ACC112 (cell line): ENCODE results near the gene GPBP1.
"Not testable (repeated sequence)": the region's sequence is repeated elsewhere in the genome, so short reads cannot be mapped to it uniquely, and the experiment has no call there.

Source experiments
- H2AFZ ChIP-seq: fragments of 200-600 bp; sonication (generic); one replicate; pipeline ENCODE4 v1.6.0; 2017; ENCODE audit warnings: antibody characterized with exemption, low read length; ENCODE audit not compliant: unreplicated experiment
- H3K27ac ChIP-seq: fragments of 200-600 bp; sonication (generic); 2 replicates; pipeline ENCODE4 v1.5.1; 2014; ENCODE audit warnings: low read depth, mild to moderate bottlenecking, antibody characterized with exemption, low read length, moderate library complexity
- H3K27me3 ChIP-seq: fragments of 200-600 bp; sonication (generic); 2 replicates; pipeline ENCODE4 v1.6.1; 2014; ENCODE audit warnings: mild to moderate bottlenecking, antibody characterized with exemption, low read length, moderate library complexity, mixed read lengths; ENCODE audit not compliant: insufficient read depth
- H3K36me3 ChIP-seq: fragments of 200-600 bp; sonication (generic); 2 replicates; pipeline ENCODE4 v1.6.1; 2016; ENCODE audit warnings: mild to moderate bottlenecking, antibody characterized with exemption, low read length, moderate library complexity, mixed read lengths; ENCODE audit not compliant: insufficient read depth
- H3K4me1 ChIP-seq: fragments of 200-600 bp; sonication (generic); one replicate; pipeline ENCODE4 v1.6.1; 2016; ENCODE audit warnings: low read length, mixed read lengths; ENCODE audit not compliant: insufficient read depth, unreplicated experiment, control insufficient read depth
- H3K4me3 ChIP-seq: fragments of 200-600 bp; sonication (generic); 2 replicates; pipeline ENCODE4 v1.5.1; 2014; ENCODE audit warnings: mild to moderate bottlenecking, low read depth, low read length
- H3K79me2 ChIP-seq: fragments of 200-600 bp; sonication (generic); one replicate; pipeline ENCODE4 v1.6.0; 2016; ENCODE audit warnings: low read length; ENCODE audit not compliant: control insufficient read depth, unreplicated experiment, insufficient read depth

GPBP1 gene

DNA sequence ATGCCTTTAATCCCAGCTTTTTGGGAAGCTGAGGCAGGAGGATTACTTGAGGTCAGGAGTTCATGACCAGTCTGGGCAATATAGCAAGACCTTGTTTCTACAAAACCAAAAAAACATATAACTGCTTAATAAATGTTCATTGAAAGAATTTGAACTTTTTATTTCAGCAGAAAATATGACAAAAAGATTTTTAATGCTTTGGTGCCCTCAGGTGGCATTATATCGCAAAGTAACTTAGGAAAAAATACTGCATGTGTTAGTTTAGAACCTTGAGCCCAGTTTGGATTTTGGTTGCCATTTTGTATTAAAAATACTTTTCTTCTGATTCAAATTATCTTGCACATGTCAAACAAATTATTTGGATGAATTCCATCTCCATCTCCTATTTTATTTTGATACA, 103.2 kb downstream of the GPBP1 start:
- Histone ChIP-seq H3K27ac (no peak overlapping the region), H3K79me2 (no peaks in the 10 kb centered on the region), H3K4me3 (no peak overlapping the region), H2AFZ (no peak overlapping the region), H3K36me3 (no peaks in the 10 kb centered on the region), H3K27me3 (no peaks in the 10 kb centered on the region), H3K4me1 (no peaks in the 10 kb centered on the region)

DNA sequence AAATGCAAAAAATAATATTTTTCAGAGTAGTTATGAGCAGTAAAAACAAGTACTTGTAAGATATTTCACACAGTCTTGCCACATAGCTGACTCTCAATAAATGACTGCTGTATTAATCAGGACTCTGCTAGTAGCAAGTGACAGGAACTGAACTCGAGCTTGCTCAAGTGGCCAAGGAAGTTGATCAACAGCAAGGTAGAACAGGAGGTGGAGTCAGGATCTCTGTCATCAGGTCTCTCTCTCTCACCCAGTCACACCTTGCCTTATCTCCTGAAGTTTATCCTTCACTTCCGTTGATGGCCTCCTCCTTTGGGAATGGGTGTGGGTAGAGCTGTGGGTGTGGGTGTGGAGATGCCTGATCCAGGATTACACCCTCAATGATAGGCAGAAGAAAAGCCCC, 107.0 kb downstream of the GPBP1 start:
- H3K27ac ChIP-seq = no peak overlapping the region
- no peak overlapping the region for H3K4me3 ChIP-seq
- H2AFZ ChIP-seq = no peak overlapping the region
- H3K4me1 ChIP-seq = no peaks in the 10 kb centered on the region
- no peaks in the 10 kb centered on the region for H3K36me3 ChIP-seq
- no peaks in the 10 kb centered on the region for H3K79me2 ChIP-seq
- H3K27me3 ChIP-seq = no peaks in the 10 kb centered on the region

DNA sequence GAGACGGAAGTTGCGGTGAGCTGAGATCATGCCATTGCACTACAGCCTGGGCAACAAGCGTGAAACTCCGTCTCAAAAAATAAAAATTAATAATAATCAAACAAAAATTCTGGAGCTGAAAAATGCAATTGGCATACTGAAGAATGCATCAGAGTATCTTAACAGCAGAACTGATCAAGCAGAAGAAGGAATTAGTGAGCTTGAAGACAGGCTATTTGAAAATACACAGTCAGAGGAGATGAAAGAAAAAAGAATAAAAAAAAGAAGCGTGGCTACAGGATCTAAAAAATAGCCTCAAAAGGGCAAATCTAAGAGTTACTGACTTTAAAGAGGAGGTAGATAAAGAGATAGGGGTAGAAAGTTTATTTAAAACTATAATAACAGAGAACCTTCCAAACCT, 111.2 kb downstream of the GPBP1 start:
- H3K79me2 ChIP-seq, H3K4me3 ChIP-seq, H3K4me1 ChIP-seq, H3K36me3 ChIP-seq, H3K27ac ChIP-seq, H3K27me3 ChIP-seq, H2AFZ ChIP-seq: not testable (repeated sequence)

DNA sequence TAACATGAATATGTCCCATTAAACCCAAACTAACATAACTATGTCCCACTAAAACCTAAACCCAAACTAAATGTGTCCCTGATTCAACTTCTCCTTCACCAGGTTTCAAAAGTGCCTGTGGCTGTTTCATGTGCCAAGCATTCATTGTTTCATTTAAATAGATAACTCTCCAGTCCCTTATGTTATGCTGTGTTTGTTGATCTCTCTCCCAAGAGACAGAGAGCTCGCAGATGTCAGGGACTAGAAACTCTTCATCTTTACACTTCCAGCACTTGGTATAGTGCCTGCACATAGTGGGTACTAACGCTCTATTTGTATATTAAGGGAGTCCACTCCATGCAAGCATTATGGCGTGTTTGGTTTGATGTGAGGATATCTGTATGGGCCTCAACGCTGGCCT, 118.0 kb downstream of the GPBP1 start:
- no peak overlapping the region for H3K27ac ChIP-seq
- H3K4me1 ChIP-seq = no peaks in the 10 kb centered on the region
- H3K4me3 ChIP-seq = no peak overlapping the region
- H3K79me2 ChIP-seq = no peaks in the 10 kb centered on the region
- no peaks in the 10 kb centered on the region for H3K27me3 ChIP-seq
- H3K36me3 ChIP-seq = no peaks in the 10 kb centered on the region
- H2AFZ ChIP-seq = no peak overlapping the region

DNA sequence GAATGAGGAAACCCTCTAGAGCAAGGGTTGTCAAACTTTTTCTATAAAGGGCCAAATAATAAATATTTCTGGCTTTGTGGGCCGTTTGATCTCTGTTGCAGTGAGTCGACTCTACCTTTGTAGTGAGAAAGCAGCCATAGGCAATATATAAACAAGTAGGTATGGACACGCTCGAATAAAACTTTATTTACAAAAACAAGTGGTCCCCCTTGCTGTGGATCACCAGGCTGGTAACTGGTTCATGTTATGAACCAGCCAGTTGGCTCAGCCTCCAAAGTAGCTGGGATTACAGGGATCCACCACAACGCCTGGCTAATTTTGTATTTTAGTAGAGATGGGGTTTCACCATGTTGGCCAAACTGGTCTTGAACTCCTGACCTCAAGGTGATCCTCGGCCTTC, 118.5 kb downstream of the GPBP1 start:
- Histone ChIP-seq H3K27me3 (no peaks in the 10 kb centered on the region), H3K79me2 (no peaks in the 10 kb centered on the region), H3K4me3 (no peak overlapping the region), H3K36me3 (no peaks in the 10 kb centered on the region), H3K27ac (no peak overlapping the region), H2AFZ (no peak overlapping the region), H3K4me1 (no peaks in the 10 kb centered on the region)

DNA sequence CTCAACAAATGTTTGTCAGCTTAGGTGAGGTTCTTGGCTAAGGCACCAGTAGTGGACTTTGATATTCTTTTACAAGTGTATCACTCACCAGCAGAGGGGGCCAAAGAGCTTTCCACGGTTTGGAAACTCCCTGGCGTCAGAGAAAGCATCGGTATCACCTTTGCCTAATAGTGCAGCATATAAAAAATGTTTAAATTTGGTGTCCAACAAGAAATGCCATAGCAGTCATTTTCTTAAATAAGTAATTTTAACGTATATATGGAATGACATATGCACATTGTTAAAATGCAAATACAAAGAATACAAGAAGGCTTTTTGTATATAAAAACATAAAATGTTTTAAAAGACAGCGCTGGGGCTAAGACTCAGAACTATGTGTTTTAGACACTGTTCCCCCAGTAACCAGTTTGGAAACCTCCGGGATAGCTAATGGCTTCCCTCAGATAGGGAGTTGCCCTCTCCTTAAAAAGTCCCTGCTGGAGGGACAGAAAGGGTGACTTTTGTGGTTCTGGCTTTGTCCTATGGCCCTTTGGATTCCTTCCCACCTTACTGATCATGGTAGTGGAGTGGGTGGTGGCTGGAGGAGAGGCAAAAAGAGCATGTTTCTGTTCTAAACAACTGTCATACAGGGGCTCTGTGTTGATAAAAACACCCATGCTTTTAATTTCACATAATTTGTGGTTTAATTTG, 124.6 kb downstream of the GPBP1 start:
- H3K4me1 ChIP-seq = peaks cover 21% of the 10 kb centered on the region
- H3K79me2 ChIP-seq = no peaks in the 10 kb centered on the region
- no peaks in the 10 kb centered on the region for H3K27me3 ChIP-seq
- H2AFZ ChIP-seq = peak overlapping the region; percentile 67
- no peaks in the 10 kb centered on the region for H3K36me3 ChIP-seq
- H3K4me3 ChIP-seq = peak overlapping the region; percentile 32
- H3K27ac ChIP-seq = peak overlapping the region; percentile 24; the same call in 1 of the 2 replicates

DNA sequence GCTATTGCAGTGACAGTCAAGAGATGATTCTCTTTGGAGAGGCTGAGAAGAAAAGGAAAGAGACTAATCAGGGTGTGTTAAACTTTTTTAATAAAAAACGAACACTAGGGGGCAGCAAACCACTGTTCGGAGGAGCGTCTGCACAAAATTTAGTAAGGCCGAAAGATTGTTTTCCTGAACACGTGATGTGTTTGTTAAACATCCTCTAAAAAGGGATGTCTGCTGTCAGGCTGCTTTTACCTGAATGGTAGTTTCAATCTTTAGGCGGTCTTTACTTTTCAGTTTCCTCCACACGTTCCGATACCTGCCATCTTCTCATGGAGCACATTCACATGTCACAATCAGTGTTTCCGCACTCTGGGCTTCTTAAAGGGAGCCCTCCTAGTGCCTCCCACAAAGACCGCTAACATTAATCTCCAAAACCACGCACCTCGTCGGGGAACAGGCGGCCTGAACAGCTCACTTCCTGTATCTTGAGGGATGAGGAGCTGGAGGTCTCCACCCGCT, 125.2 kb downstream of the GPBP1 start:
- no peaks in the 10 kb centered on the region for H3K79me2 ChIP-seq
- peak overlapping the region; percentile 24; the same call in 1 of the 2 replicates for H3K27ac ChIP-seq
- H3K27me3 ChIP-seq = no peaks in the 10 kb centered on the region
- no peaks in the 10 kb centered on the region for H3K36me3 ChIP-seq
- peak overlapping the region; percentile 67 for H2AFZ ChIP-seq
- peaks cover 21% of the 10 kb centered on the region for H3K4me1 ChIP-seq
- peak overlapping the region; percentile 32; the same call in 1 of the 2 replicates for H3K4me3 ChIP-seq

DNA sequence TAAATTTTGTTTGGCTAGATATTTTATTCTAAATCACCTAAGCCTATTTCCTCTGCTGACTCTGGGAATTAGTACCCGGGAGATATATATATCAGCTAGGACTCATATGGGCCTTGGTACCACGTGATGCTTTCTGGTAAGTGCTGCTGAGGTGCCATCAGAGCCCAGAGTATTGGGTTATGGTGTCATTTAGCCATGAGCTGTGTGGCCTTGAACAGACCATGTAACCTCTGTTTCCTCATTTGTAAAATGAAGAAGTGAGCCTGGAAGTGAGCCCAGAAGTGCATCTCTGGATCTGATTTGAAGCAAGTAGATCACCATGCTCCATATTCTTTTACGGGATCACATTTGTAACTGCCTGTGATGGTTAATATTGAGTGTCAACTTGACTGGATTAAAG, 126.1 kb downstream of the GPBP1 start:
- Histone ChIP-seq H3K36me3 (no peaks in the 10 kb centered on the region), H2AFZ (no peak overlapping the region), H3K27ac (no peak overlapping the region), H3K4me3 (no peak overlapping the region), H3K4me1 (peaks cover 21% of the 10 kb centered on the region), H3K27me3 (no peaks in the 10 kb centered on the region), H3K79me2 (no peaks in the 10 kb centered on the region)

DNA sequence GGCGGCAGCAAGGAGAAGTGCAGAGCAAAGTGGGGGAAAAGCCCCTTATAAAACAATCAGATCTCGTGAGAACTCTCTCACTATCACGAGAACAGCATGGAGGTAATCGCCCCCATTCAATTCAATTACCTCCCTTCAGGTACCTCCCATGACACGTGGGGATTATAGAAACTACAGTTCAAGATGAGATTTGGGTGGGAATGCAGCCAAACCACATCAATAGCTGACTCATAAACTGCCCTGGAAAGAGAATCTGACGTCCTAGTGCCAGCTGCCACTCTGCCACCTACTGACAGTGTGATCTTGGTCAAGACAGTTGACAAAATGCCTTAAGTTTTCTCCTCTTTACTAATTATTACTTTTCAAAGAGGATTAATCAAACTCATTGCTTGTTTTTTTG, 128.3 kb downstream of the GPBP1 start:
- no peak overlapping the region for H3K4me3 ChIP-seq
- H3K79me2 ChIP-seq = no peaks in the 10 kb centered on the region
- peaks cover 21% of the 10 kb centered on the region for H3K4me1 ChIP-seq
- H3K27ac ChIP-seq = peak overlapping the region; percentile 48; the same call in 1 of the 2 replicates
- H3K36me3 ChIP-seq = no peaks in the 10 kb centered on the region
- no peak overlapping the region for H2AFZ ChIP-seq
- H3K27me3 ChIP-seq = no peaks in the 10 kb centered on the region

DNA sequence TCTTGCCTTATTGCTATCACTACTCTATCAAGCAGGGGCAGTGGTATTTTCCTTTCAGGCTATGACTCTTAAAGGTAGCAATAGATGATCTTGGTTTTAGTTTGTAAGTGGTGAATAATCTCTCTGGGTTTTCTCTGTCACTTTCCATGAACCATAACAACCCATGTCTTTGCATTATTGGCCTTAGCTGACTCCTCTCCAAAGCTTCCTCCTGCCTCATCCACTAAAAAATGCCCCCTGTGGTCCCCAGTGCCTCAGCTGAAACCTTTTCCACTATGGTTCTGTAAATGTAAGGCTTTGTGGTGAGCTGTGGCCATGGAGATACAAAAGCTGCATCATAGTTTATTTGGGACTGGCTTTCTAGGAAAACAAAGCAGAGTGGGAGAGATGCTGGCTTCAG, 128.8 kb downstream of the GPBP1 start:
- no peak overlapping the region for H3K4me3 ChIP-seq
- H2AFZ ChIP-seq = no peak overlapping the region
- no peaks in the 10 kb centered on the region for H3K27me3 ChIP-seq
- H3K36me3 ChIP-seq = no peaks in the 10 kb centered on the region
- peak overlapping the region; percentile 48; the same call in 1 of the 2 replicates for H3K27ac ChIP-seq
- no peaks in the 10 kb centered on the region for H3K79me2 ChIP-seq
- peaks cover 21% of the 10 kb centered on the region for H3K4me1 ChIP-seq

DNA sequence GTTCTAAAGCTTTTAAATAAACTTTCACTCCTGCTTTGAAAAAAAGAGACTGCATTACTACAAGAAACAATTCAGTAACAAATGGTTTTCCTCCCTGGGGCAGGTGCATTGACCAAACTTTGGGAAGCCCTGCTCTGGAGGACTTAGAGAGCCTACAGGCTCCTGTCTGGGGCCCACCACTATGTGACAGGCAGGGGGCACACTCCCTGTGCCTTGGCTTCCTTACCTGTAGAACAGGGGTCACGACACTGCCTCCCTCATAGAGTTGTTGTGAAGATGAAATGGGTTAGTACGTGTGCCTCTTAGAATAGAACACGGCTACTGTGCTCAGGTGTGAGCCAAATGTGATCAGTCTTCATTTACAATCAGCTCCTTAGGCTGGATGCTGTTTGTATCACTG, 130.1 kb downstream of the GPBP1 start:
- no peaks in the 10 kb centered on the region for H3K27me3 ChIP-seq
- H2AFZ ChIP-seq = no peak overlapping the region
- H3K27ac ChIP-seq = no peak overlapping the region
- no peak overlapping the region for H3K4me3 ChIP-seq
- H3K4me1 ChIP-seq = peaks cover 16% of the 10 kb centered on the region
- H3K36me3 ChIP-seq = no peaks in the 10 kb centered on the region
- H3K79me2 ChIP-seq = no peaks in the 10 kb centered on the region
